ES-I3 (cell line): ENCODE results near the gene ARID5A.

Source experiments
- H3K36me3 ChIP-seq: 2 replicates; pipeline ENCODE4 v1.6.1; 2013; ENCODE audit warnings: mild to moderate bottlenecking, low read length, control low read depth, moderate library complexity; ENCODE audit not compliant: insufficient read depth
- H3K4me1 ChIP-seq: 2 replicates; pipeline ENCODE4 v1.6.1; 2013; ENCODE audit warnings: mild to moderate bottlenecking, control low read depth, low read length; ENCODE audit not compliant: insufficient read depth
- H3K9ac ChIP-seq: 2 replicates; pipeline ENCODE4 v1.6.1; 2013; ENCODE audit warnings: low read depth, mild to moderate bottlenecking, low read length, moderate library complexity
- H3K9me3 ChIP-seq: 2 replicates; pipeline ENCODE4 v1.6.1; 2013; ENCODE audit warnings: mild to moderate bottlenecking, low read length, moderate library complexity; ENCODE audit not compliant: control insufficient read depth, insufficient read depth

The ARID5A gene

DNA sequence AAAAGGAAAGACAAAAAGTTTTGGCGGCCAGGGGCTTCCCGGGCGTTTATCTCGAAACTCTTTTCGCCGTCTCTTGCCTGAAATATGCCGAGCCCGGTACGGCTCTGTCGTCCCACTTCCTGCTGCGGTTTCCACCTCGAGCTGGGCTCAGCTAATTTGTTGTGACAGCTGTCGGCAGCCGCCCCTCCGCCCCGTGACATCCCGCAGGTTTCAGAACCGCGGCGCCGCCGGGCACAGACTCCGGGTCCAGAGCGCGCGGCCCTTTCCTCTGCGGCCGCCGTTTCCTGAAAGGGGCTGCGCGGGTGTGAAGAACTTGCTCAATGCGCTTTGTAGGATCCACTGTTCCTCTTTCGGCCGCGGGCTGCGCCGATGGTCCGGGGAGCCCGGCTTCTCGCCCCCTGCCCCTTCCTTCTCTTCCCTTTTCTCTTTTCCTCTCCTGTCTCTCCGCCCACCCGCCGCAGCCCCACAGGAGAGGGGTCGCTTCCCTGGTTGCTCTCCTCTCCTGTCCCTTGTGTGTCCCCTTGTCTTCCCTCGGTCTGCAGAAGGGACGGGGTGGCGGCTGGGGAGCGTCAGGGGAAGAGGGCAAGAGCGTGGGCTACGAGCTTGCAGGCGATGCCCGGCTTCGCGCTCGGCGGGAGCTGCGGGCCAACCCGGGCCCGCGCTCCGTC, 648 bp downstream of the ARID5A start:
- H3K4me1 ChIP-seq: peaks cover 33% of the 10 kb centered on the region
- H3K9me3 ChIP-seq: no peaks in the 10 kb centered on the region
- H3K36me3 ChIP-seq: no peaks in the 10 kb centered on the region
- H3K9ac ChIP-seq: peak overlapping the region; percentile 57

DNA sequence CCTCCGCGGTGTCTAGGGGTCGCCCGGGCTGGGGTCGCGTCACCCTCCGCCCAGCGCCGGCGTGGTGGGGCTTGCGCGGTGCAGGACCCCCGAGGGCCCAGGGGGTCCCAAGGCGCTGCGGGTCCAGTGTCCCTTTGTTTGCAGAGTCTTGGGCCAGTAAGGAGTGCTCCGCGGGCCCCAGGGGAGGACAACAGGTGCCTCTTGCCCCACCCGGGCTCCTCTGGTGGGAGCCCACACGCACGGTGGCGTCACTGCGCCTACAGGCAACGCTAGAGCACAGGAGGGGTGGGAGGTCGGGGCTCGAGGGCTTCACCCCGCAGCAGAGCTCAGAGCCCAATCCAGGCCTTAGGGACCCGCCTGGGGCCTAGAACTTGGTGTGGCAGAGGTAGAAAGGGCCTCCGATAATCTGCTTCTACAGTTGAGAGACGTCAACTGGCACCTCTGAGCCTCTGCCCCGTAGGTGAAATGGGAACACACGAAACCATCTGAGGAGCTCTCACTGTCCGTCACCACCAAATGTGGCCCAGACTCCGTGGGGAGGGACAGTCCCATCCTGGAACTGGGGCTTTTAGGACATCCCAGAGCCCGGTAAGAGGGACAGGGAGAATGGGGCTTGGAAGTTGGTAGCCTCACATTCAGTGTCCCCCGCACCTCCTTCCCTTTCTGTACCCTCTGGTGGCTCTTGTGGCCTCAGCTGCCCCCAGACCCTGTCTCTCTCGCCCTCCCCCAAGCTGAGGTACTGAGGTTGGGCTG, 1.4 kb downstream of the ARID5A start:
- Histone ChIP-seq H3K4me1 (peaks cover 27% of the 10 kb centered on the region), H3K9ac (peak overlapping the region; percentile 57), H3K9me3 (no peaks in the 10 kb centered on the region), H3K36me3 (no peaks in the 10 kb centered on the region)

DNA sequence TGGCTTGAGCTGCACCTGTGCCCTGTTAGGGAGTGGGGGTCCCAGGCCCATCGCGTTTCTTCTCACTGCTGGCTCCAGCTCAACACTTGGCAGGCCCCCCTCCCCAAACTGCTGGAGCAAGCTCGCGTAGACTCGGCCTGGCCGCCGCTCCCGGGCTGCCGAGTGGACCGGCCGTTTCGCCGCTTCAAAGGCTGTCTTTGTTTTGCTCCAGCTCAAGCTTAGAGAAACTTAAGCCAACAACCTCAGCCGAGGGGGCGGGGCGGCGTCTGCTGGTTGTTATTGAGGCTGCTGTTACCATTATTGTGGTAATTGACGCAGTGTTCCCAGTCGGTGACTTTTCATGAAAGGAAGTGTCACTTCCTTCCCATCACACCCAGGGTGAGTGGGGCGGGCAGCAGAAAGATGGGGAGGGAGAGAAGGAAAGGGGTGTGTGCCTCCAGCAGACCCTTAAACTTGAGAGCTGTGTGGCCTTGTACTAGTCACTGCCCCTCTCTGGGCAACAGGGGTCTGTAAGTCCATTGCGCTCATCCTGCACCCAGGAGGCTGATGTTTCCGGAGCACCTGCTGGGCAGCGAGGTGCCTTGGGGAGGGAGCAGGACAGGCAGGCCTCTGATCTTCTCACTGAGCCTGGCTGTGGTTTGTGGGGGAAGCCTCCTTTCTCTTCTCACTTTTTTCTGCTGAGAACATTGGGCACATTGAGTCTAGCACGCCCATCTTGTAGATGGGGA, 2.1 kb downstream of the ARID5A start:
- H3K36me3 ChIP-seq: no peaks in the 10 kb centered on the region
- H3K9ac ChIP-seq: peak overlapping the region; percentile 57; the same call in 1 of the 2 replicates
- H3K9me3 ChIP-seq: no peaks in the 10 kb centered on the region
- peaks cover 19% of the 10 kb centered on the region for H3K4me1 ChIP-seq

DNA sequence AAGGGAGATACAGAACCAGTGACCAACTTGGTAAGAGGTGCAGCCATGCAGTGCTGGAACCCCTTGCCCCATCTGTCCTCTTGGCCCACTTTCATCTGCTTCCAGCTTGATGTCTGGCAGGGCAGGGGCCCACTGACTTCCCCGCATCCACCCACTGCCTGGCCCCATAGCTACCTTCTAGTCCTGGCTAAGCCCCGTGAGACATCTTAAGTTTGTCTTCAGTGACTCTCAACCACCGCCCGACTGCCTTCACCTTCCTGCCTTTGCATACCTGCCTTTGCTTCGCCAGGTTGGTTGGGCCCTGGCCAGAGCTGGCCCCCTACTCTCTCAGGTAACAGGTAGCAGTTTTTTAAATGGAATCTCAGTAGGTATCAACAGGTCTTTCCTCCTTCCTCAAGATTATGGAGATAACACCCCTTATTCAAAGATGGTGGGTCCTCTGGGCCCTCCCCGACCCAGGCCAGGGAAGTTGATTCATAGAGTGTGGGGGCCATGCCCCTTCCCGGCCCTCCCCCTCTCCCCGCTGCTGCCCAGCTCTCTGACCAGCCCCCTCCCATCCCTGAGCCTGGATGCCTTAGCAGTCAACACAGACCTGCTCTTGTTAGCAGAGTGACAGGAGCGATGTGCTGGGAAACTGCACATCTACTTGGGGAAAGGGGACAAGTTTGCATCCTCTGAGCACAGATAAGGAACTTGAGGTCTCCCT, 2.8 kb downstream of the ARID5A start:
- peaks cover 18% of the 10 kb centered on the region for H3K4me1 ChIP-seq
- H3K9ac ChIP-seq: no peak overlapping the region

DNA sequence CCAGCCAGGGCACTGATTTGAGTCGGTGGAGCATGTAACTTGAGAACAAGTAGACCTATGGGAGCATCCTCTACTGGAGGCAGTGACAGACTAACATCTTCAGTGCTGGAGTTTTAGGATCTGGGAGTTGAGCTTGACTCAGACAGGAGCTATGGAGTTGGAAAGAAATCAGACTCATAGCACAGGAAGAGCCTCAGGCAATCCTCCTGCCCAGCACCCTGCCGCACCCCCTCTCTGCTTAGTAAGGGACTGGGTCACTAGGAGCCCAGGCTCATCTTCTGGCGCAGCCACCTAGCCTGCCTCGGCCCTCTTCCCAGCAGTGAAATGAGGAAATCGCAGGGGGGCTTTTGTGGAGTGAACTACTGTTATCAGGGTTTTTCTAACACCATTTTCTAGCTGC, 3.6 kb downstream of the ARID5A start:
- H3K9me3 ChIP-seq: no peaks in the 10 kb centered on the region
- H3K4me1 ChIP-seq: peaks cover 18% of the 10 kb centered on the region
- H3K9ac ChIP-seq: no peak overlapping the region
- no peaks in the 10 kb centered on the region for H3K36me3 ChIP-seq

More for the DNA sequence above, 2.8 kb downstream of the ARID5A start:
- no peaks in the 10 kb centered on the region for H3K9me3 ChIP-seq
- H3K36me3 ChIP-seq: no peaks in the 10 kb centered on the region

DNA sequence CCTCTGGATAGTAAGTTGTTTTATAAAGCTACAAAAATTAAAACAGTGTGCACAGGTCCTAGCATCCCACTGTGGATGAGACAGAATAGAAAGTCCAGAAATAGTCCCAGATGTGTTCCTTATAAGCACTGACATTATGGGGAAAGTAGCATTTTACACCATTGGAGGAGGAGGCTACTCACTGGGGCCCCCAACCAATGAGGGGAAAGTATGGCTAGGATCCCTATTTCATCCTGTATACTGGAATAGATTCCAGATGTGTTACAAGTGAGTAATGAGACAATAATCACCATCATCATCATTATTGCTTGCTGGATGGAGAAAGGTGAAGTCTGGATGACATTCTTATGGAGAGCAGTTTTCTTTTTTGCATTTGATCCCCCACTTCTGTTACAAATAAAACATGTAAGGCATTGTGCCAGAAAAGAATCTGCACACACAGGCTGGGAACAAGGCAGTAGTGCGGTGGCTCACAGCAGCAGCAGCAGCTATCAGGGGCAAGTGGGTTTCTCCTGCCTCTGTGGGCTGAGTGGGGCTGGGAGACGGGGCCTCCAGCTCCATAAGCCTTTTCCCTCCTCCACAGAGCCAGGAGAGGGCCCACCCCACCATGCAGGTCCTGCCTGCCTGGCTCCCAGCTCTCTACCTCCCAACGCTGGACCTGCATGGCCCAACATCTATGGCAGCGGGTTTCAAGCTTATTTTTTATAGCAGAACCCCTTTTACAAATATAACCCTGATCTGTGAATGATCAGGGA, 5.0 kb downstream of the ARID5A start:
- H3K4me1 ChIP-seq: peaks cover 18% of the 10 kb centered on the region
- no peaks in the 10 kb centered on the region for H3K36me3 ChIP-seq
- H3K9me3 ChIP-seq: no peaks in the 10 kb centered on the region
- H3K9ac ChIP-seq: no peak overlapping the region

DNA sequence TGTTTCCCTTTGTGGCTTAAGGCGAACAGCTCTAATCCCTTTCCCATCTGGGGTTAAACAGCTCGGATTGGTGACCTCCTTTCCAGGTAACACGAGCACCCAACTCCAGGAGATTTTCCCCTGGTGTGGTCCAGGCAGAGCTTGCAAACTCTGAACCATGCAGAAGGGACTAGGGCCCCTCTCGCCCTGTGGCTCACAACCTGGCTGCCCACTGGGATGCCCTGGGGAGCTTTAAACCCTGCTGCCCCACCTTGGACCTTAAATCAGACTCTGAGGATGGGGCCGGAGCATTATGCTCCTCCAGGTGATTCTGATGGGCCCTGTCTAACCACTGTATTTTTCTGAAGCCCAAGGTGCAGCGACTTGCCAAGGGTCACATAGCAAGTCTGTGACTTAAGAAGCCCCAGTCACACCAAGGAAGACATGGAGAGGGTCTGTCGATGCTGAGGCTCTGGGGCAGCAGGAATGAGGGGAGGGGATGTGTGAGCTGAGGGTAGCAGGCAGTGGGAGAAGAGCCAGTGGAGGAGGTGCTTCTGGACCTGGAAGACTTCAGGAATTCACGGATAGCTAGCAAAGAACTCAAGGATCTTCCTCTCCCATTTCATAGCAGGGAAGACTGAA, 5.9 kb downstream of the ARID5A start:
- no peaks in the 10 kb centered on the region for H3K9me3 ChIP-seq
- H3K4me1 ChIP-seq: peaks cover 21% of the 10 kb centered on the region
- no peaks in the 10 kb centered on the region for H3K36me3 ChIP-seq
- H3K9ac ChIP-seq: no peak overlapping the region

DNA sequence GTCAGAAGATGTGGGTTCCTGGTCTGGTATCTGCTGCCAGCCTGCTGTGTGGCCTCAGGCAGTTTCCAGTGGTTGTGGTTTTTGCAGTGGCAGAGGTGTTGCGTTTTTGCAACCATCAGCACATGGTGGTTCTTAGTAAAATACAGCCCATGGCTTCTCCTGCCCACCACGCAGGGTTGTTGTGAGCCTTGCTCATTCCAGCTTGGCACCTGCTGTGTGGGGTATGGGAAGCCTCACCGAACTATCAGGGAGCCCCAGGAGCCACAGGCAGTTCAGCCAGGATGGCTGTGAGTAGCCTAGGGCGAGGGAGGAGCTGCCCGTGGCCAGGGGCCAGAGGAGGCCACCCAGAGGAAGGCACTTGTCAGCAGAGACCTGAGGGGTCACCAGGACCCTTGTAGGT, 9.8 kb downstream of the ARID5A start:
- H3K36me3 ChIP-seq: no peaks in the 10 kb centered on the region
- peaks cover 6% of the 10 kb centered on the region; the same call in 1 of the 2 replicates for H3K4me1 ChIP-seq
- no peak overlapping the region for H3K9ac ChIP-seq
- H3K9me3 ChIP-seq: no peaks in the 10 kb centered on the region

DNA sequence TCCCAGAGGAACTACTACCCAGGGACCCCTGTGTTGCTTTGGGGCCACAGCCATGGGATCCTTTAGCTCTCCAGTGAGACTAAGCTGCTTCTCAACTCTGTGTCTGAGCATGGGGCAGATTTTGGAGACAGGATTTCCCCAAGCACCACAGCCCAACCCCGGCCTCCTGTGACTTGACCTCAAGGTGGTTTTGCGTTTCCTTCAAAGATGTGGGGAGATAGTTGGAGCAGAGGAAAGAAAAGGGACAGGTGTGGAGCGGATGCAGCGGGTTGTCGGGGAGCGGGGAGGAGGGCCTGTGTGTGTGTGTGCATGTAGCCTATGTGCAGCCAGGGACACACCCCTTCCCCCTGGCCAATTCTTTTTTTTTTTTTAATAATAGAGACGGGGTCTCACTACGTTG, 10.2 kb downstream of the ARID5A start:
- Histone ChIP-seq H3K4me1 (peaks cover 6% of the 10 kb centered on the region; the same call in 1 of the 2 replicates), H3K9ac (no peak overlapping the region; the same call in 1 of the 2 replicates), H3K9me3 (no peaks in the 10 kb centered on the region), H3K36me3 (no peaks in the 10 kb centered on the region)

DNA sequence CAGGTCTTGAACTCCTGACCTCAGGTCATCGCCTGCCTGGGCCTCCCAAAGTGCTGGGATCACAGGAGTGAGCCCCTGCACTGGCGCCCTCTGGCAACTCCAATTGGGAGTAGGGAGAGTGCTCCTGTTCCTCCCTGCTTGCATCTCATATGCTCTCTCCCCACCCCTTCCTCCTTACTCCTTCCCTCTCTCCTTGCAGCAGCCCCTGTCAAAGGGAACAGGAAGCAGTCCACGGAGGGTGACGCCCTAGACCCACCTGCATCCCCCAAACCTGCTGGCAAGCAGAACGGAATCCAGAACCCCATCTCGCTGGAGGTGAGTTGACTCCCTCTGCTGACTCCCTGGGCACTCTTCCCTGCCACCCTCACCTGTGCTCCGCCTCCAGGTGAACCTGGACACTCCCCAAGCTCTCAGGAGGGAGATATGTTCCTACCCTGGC, 10.7 kb downstream of the ARID5A start:
- H3K9ac ChIP-seq: peak overlapping the region; percentile 16; the same call in 1 of the 2 replicates
- peaks cover 6% of the 10 kb centered on the region; the same call in 1 of the 2 replicates for H3K4me1 ChIP-seq
- no peaks in the 10 kb centered on the region for H3K9me3 ChIP-seq
- no peaks in the 10 kb centered on the region for H3K36me3 ChIP-seq

DNA sequence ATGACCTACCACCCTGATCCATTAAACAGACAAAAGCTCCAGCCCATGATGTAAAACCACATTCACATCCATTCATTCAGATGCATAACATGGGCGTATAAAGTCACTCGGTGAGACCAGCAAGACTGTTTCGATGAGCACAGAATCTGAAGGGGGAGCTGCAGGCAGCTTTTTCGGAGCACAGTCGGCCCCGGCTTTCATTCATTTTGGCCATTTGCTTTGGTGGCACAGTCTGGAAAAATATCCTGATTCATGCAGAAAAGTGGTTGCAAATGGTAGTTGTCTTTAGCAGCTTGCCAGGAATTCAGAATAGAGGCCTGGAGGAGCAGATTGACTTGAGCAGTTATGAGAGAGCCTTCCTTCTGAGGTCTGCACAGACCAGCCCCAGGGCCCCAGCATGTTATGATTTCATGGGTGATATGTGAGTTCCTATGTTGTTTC, 11.2 kb downstream of the ARID5A start:
- peaks cover 6% of the 10 kb centered on the region; the same call in 1 of the 2 replicates for H3K4me1 ChIP-seq
- H3K36me3 ChIP-seq: no peaks in the 10 kb centered on the region
- no peak overlapping the region for H3K9ac ChIP-seq
- H3K9me3 ChIP-seq: no peaks in the 10 kb centered on the region

DNA sequence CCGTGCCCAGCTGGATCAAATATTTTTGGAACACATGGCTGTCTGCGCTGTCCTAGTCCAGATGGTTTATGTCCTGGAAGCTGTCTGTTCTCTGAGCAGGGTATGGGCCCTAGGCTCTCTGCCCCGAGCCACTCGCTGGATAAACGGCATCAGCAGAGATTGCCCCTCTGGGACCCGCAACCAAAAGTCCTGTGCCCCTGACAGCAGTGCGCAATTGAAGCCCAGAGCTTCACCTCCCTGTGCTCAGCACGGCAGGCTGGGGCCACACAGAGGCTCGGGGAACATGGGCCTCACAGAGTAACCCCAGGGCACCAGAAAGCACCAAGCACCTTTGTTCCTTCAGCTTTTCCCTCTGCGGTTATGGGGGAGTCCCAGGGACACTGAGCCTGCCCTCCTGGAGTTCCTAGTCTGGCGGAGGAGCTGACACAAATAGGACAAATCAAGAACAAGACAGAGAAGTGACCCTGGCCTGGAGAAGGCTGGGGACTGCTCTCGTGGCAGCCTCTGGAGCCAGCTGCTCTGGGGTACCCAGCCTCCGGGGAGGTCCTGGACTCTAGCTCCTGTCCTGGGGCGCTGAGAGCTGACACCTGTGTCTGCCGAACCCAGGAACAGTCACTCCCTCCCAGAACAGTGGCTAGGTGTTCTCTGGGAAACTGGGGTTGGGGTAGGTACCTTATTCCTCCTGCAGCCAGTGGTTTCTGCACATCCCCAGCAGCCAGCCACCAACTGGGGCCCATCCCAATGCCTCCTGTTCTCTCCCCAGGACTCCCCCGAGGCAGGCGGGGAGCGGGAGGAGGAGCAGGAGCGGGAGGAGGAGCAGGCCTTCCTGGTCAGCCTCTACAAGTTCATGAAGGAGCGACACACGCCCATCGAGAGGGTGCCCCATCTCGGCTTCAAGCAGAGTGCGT, 12.3 kb downstream of the ARID5A start:
- Histone ChIP-seq H3K36me3 (no peaks in the 10 kb centered on the region), H3K4me1 (peaks cover 6% of the 10 kb centered on the region; the same call in 1 of the 2 replicates), H3K9ac (no peak overlapping the region), H3K9me3 (no peaks in the 10 kb centered on the region)
